ENCODE measurements around the gene RYR1. TPM values are rescaled to one million over a fixed set of nuclear protein-coding genes. Genes with fewer than 3 reads are reported as not detected.

RYR1 gene
- total RNA-seq, 1 donor from 2014 or later, result 0.32 TPM

DNA sequence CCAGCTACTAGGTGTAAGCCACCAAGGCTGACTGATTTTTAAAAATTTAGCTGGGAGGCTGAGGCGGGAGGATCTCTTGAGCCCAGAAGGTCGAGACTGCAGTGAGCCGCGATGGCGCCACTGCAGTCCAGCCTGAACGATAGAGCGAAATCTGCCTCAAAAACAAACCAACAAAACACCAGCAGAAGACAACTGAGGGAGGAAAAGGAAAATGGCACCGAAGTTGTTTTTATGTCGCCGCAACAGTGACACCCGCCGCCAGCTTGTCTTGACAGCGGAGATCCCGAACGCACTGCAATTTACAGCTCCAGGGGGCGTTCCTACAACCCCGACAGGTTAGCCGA lies 30.9 kb upstream of the RYR1 start:
- H3K9me3 ChIP-seq (ENCODE audit: insufficient read depth, low read depth, low read length), result no peaks in the 10 kb centered on the region
- H3K27ac ChIP-seq (ENCODE audit: low read depth, low read length), result no peak overlapping the region
- no peak for FAIRE-seq
- peaks cover 3% of the 10 kb centered on the region for H4K20me1 ChIP-seq (ENCODE audit: insufficient read depth, low read length)
- no peaks in the 10 kb centered on the region for H3K27me3 ChIP-seq (ENCODE audit: insufficient read depth, low read length)
- Mint-ChIP-seq H3K4me1 (ENCODE audit: low read depth, unreplicated experiment) (peaks cover 16% of the 10 kb centered on the region), H3K9me3 (ENCODE audit: unreplicated experiment) (no peaks in the 10 kb centered on the region), H3K36me3 (ENCODE audit: low read depth, unreplicated experiment) (peaks cover 6% of the 10 kb centered on the region), H3K4me3 (ENCODE audit: unreplicated experiment) (peak overlapping the region; percentile 77), H3K27me3 (ENCODE audit: low read depth, unreplicated experiment) (no peaks in the 10 kb centered on the region), H3K27ac (ENCODE audit: unreplicated experiment) (no peak overlapping the region)
- no peak for DNase-seq (ENCODE audit: low read depth)
- H3K9ac ChIP-seq (ENCODE audit: low read length), result peak overlapping the region; percentile 57
- H3K79me2 ChIP-seq (ENCODE audit: insufficient read depth, low read length), result peaks cover 8% of the 10 kb centered on the region
- H3K36me3 ChIP-seq (ENCODE audit: insufficient read depth, low read length), result no peaks in the 10 kb centered on the region
- peak overlapping the region; percentile 56 for H3K4me3 ChIP-seq (ENCODE audit: insufficient read depth, low read depth, low read length)
- peak overlapping the region; percentile 98 for H3K4me2 ChIP-seq (ENCODE audit: low read length)
- H3K4me1 ChIP-seq (ENCODE audit: insufficient read depth, low read length), result peaks cover 4% of the 10 kb centered on the region
- TF ChIP-seq, protein P1, sequence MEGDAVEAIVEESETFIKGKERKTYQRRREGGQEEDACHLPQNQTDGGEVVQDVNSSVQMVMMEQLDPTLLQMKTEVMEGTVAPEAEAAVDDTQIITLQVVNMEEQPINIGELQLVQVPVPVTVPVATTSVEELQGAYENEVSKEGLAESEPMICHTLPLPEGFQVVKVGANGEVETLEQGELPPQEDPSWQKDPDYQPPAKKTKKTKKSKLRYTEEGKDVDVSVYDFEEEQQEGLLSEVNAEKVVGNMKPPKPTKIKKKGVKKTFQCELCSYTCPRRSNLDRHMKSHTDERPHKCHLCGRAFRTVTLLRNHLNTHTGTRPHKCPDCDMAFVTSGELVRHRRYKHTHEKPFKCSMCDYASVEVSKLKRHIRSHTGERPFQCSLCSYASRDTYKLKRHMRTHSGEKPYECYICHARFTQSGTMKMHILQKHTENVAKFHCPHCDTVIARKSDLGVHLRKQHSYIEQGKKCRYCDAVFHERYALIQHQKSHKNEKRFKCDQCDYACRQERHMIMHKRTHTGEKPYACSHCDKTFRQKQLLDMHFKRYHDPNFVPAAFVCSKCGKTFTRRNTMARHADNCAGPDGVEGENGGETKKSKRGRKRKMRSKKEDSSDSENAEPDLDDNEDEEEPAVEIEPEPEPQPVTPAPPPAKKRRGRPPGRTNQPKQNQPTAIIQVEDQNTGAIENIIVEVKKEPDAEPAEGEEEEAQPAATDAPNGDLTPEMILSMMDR (IDR thresholded peaks at IDR 0.05; ENCODE audit: insufficient read depth, low read depth, low read length), result no peak
- TF ChIP-seq EZH2 (IDR thresholded peaks at IDR 0.05; ENCODE audit: insufficient read depth, low read length), result no peak
- peak overlapping the region; percentile 76 for H2AFZ ChIP-seq (ENCODE audit: low read depth, low read length)

DNA sequence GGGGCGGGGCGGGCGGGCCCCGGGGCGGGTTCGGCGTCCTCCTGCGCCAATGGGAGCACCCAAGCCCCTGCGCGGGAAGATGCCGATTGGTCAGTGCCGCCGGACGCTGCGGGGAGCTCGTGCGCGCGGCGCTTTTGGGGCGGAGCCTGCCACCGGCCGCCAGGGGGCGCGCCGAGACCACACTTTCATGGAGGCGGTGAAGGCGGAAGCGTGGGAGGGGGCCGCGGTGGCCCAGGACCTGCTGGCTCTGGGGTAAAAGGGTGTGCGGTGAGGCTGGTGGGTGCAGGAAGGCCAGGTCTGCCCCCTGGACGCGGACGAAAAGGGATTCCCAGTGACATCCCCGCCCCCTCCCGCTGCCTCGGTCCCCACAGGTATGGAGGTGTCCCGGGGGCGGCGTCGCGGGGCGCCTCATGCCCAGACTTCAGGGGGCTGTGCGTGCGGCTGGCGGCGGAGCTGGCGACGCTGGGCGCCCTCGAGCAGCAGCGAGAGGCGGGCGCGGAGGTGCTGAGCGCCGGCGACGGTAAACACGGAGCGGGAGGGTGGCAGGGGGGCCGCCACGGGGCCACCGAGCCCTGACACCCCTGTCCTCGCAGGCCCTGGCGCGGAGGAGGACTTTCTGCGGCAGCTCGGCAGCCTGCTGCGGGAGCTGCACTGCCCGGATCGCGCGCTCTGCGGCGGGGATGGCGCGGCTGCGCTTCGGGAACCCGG lies 30.4 kb upstream of the RYR1 start, which contains the start of gene FAM98C:
FAM98C (plus strand) TSS at position 127 of the 708 bp plus-strand sequence; CDS start at position 188, 61 bp downstream.
- FAIRE-seq (no peak), DNase-seq (ENCODE audit: low read depth) (peak; percentile 80)
- Histone ChIP-seq H3K27me3 (ENCODE audit: insufficient read depth, low read length) (no peaks in the 10 kb centered on the region), H3K9ac (ENCODE audit: low read length) (peak within 1 kb of the TSS; percentile 86), H2AFZ (ENCODE audit: low read depth, low read length) (peak within 1 kb of the TSS; percentile 92), H3K79me2 (ENCODE audit: insufficient read depth, low read length) (peaks cover 8% of the 10 kb centered on the region), H3K4me2 (ENCODE audit: low read length) (peak within 1 kb of the TSS; percentile 98), H3K9me3 (ENCODE audit: insufficient read depth, low read depth, low read length) (no peaks in the 10 kb centered on the region), H3K4me1 (ENCODE audit: insufficient read depth, low read length) (peaks cover 4% of the 10 kb centered on the region), H4K20me1 (ENCODE audit: insufficient read depth, low read length) (no peaks in the 10 kb centered on the region), H3K27ac (ENCODE audit: low read depth, low read length) (peak within 1 kb of the TSS; percentile 42), H3K36me3 (ENCODE audit: insufficient read depth, low read length) (no peaks in the 10 kb centered on the region), H3K4me3 (ENCODE audit: insufficient read depth, low read depth, low read length) (peak within 1 kb of the TSS; percentile 75)
- no peaks in the 10 kb centered on the region for H3K9me3 Mint-ChIP-seq (ENCODE audit: unreplicated experiment)
- peaks cover 6% of the 10 kb centered on the region for H3K36me3 Mint-ChIP-seq (ENCODE audit: low read depth, unreplicated experiment)
- no peaks in the 10 kb centered on the region for H3K27me3 Mint-ChIP-seq (ENCODE audit: low read depth, unreplicated experiment)
- H3K4me3 Mint-ChIP-seq (ENCODE audit: unreplicated experiment), result peak within 1 kb of the TSS; percentile 86
- TF ChIP-seq, protein P1 (IDR thresholded peaks at IDR 0.05; ENCODE audit: insufficient read depth, low read depth, low read length), result peak; percentile 58
- TF ChIP-seq EZH2 (IDR thresholded peaks at IDR 0.05; ENCODE audit: insufficient read depth, low read length), result no peak
- H3K27ac Mint-ChIP-seq (ENCODE audit: unreplicated experiment), result no peak within 1 kb of the TSS
- peaks cover 16% of the 10 kb centered on the region for H3K4me1 Mint-ChIP-seq (ENCODE audit: low read depth, unreplicated experiment)

DNA sequence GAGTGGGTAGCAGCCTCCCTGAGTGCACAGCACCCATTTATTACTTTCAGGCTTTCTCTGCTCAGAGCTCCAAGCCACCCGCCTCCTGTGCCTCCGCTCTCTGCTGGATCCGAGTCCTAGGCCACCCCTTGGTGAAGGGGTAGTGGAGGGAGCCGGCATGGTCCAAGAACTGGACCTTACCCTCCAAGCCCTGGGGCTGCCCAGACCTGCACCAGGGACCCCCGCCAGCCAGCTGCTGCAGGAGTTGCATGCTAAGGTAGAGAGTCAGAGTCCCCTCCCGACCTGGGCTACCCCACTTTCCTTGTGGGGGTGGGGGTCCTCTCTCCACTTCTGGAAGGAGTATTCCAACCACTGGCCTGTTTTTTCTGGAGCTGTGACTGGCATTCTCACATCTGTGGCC lies 28.6 kb upstream of the RYR1 start:
- H3K4me3 Mint-ChIP-seq (ENCODE audit: unreplicated experiment), result no peak overlapping the region
- Histone ChIP-seq H3K9ac (ENCODE audit: low read length) (no peak overlapping the region), H2AFZ (ENCODE audit: low read depth, low read length) (no peak overlapping the region), H3K36me3 (ENCODE audit: insufficient read depth, low read length) (no peaks in the 10 kb centered on the region), H3K79me2 (ENCODE audit: insufficient read depth, low read length) (peaks cover 8% of the 10 kb centered on the region), H3K9me3 (ENCODE audit: insufficient read depth, low read depth, low read length) (no peaks in the 10 kb centered on the region), H3K4me3 (ENCODE audit: insufficient read depth, low read depth, low read length) (no peak overlapping the region), H3K4me1 (ENCODE audit: insufficient read depth, low read length) (peaks cover 4% of the 10 kb centered on the region), H3K4me2 (ENCODE audit: low read length) (no peak overlapping the region), H3K27me3 (ENCODE audit: insufficient read depth, low read length) (no peaks in the 10 kb centered on the region), H4K20me1 (ENCODE audit: insufficient read depth, low read length) (no peaks in the 10 kb centered on the region), H3K27ac (ENCODE audit: low read depth, low read length) (no peak overlapping the region)
- FAIRE-seq (no peak), DNase-seq (ENCODE audit: low read depth) (no peak)
- H3K36me3 Mint-ChIP-seq (ENCODE audit: low read depth, unreplicated experiment), result peaks cover 11% of the 10 kb centered on the region
- TF ChIP-seq, protein P1 (IDR thresholded peaks at IDR 0.05; ENCODE audit: insufficient read depth, low read depth, low read length), result no peak
- no peak for TF ChIP-seq EZH2 (IDR thresholded peaks at IDR 0.05; ENCODE audit: insufficient read depth, low read length)
- peaks cover 13% of the 10 kb centered on the region for H3K4me1 Mint-ChIP-seq (ENCODE audit: low read depth, unreplicated experiment)
- H3K27ac Mint-ChIP-seq (ENCODE audit: unreplicated experiment), result no peak overlapping the region
- peaks cover 3% of the 10 kb centered on the region for H3K9me3 Mint-ChIP-seq (ENCODE audit: unreplicated experiment)
- H3K27me3 Mint-ChIP-seq (ENCODE audit: low read depth, unreplicated experiment), result peaks cover 3% of the 10 kb centered on the region

All from astrocyte (in vitro differentiated cells and primary cell).